Trophoblast cell (in vitro differentiated cells and primary cell): Measurements from ENCODE around the gene PIP5KL1.
"Not testable (repeated sequence)": the region's sequence is repeated elsewhere in the genome, so short reads cannot be mapped to it uniquely, and the experiment has no call there.

ENCODE experiments used
- DNase-seq, 2 donors: peaks; one replicate each; pipeline ENCODE4 v3.0.0-alpha.2; 2016
- H2AFZ ChIP-seq: 2 replicates; pipeline ENCODE4 v1.6.1; 2013; ENCODE audit warnings: low read length, moderate library complexity, mild to moderate bottlenecking; ENCODE audit not compliant: insufficient read depth, poor library complexity
- H2AK5ac ChIP-seq: 2 replicates; pipeline ENCODE4 v1.6.1; 2013; ENCODE audit warnings: mild to moderate bottlenecking, low read length
- H2BK120ac ChIP-seq: 2 replicates; pipeline ENCODE4 v1.6.1; 2013; ENCODE audit warnings: low read length, mild to moderate bottlenecking, moderate library complexity; ENCODE audit not compliant: insufficient read depth, poor library complexity
- H2BK12ac ChIP-seq: 2 replicates; pipeline ENCODE4 v1.6.1; 2013; ENCODE audit warnings: mild to moderate bottlenecking, low read length, moderate library complexity
- H2BK5ac ChIP-seq: 2 replicates; pipeline ENCODE4 v1.6.1; 2013; ENCODE audit warnings: low read length, low read depth, moderate library complexity, mild to moderate bottlenecking; ENCODE audit not compliant: poor library complexity
- H3K14ac ChIP-seq: 2 replicates; pipeline ENCODE4 v1.6.1; 2013; ENCODE audit warnings: mild to moderate bottlenecking, low read length
- H3K18ac ChIP-seq: 2 replicates; pipeline ENCODE4 v1.6.1; 2013; ENCODE audit warnings: mild to moderate bottlenecking, low read length
- H3K23ac ChIP-seq: 2 replicates; pipeline ENCODE4 v1.6.1; 2013; ENCODE audit warnings: low read length
- H3K27ac ChIP-seq: 2 replicates; pipeline ENCODE4 v1.5.1; 2013; ENCODE audit warnings: low read depth, mild to moderate bottlenecking, inconsistent platforms, low read length, moderate library complexity
- H3K27me3 ChIP-seq: 2 replicates; pipeline ENCODE4 v1.6.1; 2013; ENCODE audit warnings: inconsistent platforms, mild to moderate bottlenecking, low read length, moderate library complexity; ENCODE audit not compliant: insufficient read depth
- H3K36me3 ChIP-seq, 2 experiments: 1 replicate in 1 of 2; 2 replicates in 1 of 2; pipeline ENCODE4 v1.6.1; 2013; ENCODE audit warnings: low read length in 2 of 2, mild to moderate bottlenecking in 2 of 2, moderate library complexity in 1 of 2; ENCODE audit not compliant: insufficient read depth in 2 of 2, control insufficient read depth in 1 of 2
- H3K4ac ChIP-seq: 2 replicates; pipeline ENCODE4 v1.6.1; 2013; ENCODE audit warnings: low read depth, mild to moderate bottlenecking, low read length, moderate library complexity
- H3K4me1 ChIP-seq, 2 experiments: 1 replicate in 1 of 2; 2 replicates in 1 of 2; pipeline ENCODE4 v1.6.1; 2013; ENCODE audit warnings: low read length in 2 of 2, mild to moderate bottlenecking in 2 of 2, moderate library complexity in 1 of 2; ENCODE audit not compliant: insufficient read depth in 2 of 2, control insufficient read depth in 1 of 2
- H3K4me2 ChIP-seq: 2 replicates; pipeline ENCODE4 v1.6.1; 2013; ENCODE audit warnings: inconsistent platforms, mild to moderate bottlenecking, low read length, moderate library complexity
- H3K4me3 ChIP-seq: 2 replicates; pipeline ENCODE4 v1.5.1; 2013; ENCODE audit warnings: mild to moderate bottlenecking, low read depth, low read length, inconsistent platforms
- H3K79me1 ChIP-seq: one replicate; pipeline ENCODE4 v1.6.1; 2013; ENCODE audit warnings: low read length
- H3K79me2 ChIP-seq: 2 replicates; pipeline ENCODE4 v1.6.1; 2013; ENCODE audit warnings: low read length, mild to moderate bottlenecking; ENCODE audit not compliant: control insufficient read depth, insufficient read depth, poor library complexity
- H3K9ac ChIP-seq: 2 replicates; pipeline ENCODE4 v1.6.1; 2013; ENCODE audit warnings: mild to moderate bottlenecking, low read length
- H3K9me3 ChIP-seq: 2 replicates; pipeline ENCODE4 v1.6.1; 2013; ENCODE audit warnings: low read depth, mild to moderate bottlenecking, control low read depth, inconsistent platforms, low read length; ENCODE audit not compliant: insufficient read depth
- H4K12ac ChIP-seq: 2 replicates; pipeline ENCODE4 v1.6.1; 2013; ENCODE audit warnings: low read depth, mild to moderate bottlenecking, low read length, moderate library complexity
- H4K8ac ChIP-seq: 2 replicates; pipeline ENCODE4 v1.6.1; 2013; ENCODE audit warnings: low read depth, mild to moderate bottlenecking, low read length, moderate library complexity
- H4K91ac ChIP-seq: one replicate; pipeline ENCODE4 v1.6.1; 2013; ENCODE audit warnings: low read depth, mild to moderate bottlenecking, low read length, moderate library complexity
- WGBS: extraction: QIAGEN DNeasy Blood & Tissue Kit; methylation state at CpG from one replicate; pipeline ENCODE4 v1.1.7; 2013; ENCODE audit warnings: missing lambda C conversion rate; ENCODE audit not compliant: insufficient read length, insufficient coverage; ENCODE audit errors: extremely low coverage; 5-methylcytosine and 5-hydroxymethylcytosine counted together

Gene PIP5KL1

DNA sequence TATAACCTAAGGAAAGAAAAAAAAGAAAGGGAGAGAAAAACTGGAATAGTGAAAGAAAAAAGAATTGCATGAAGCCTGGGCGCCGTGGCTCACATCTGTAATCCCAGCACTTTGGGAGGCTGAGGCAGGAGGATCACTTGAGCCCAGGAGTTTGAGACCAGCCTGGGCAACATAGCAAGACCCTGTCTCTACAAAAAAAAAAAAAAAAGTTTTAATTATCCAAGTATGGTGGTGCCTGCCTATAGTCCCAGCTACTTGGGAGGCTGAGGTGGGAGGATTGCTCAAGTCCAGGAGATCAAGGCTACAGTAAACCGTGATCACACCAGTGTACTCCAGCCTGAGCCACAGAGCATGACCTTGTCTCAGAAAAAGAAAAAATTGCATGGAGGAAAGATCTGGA is 48.9 kb downstream of the PIP5KL1 start:
- H3K14ac ChIP-seq, H4K8ac ChIP-seq, H3K23ac ChIP-seq, H2BK120ac ChIP-seq, H3K4me2 ChIP-seq, H3K27me3 ChIP-seq, H3K4me3 ChIP-seq, H2AK5ac ChIP-seq, H3K9ac ChIP-seq, H2AFZ ChIP-seq, H3K36me3 ChIP-seq, H3K18ac ChIP-seq, H3K27ac ChIP-seq, H2BK12ac ChIP-seq, H2BK5ac ChIP-seq, H3K4ac ChIP-seq, H3K9me3 ChIP-seq, H3K79me2 ChIP-seq, H4K12ac ChIP-seq, DNase-seq, H3K79me1 ChIP-seq, H4K91ac ChIP-seq: not testable (repeated sequence)
- WGBS: no CpG with 5 or more reads among the region's 3 CpGs
- H3K4me1 ChIP-seq: peaks cover 10 to 11% of the 10 kb centered on the region in 2 experiments

DNA sequence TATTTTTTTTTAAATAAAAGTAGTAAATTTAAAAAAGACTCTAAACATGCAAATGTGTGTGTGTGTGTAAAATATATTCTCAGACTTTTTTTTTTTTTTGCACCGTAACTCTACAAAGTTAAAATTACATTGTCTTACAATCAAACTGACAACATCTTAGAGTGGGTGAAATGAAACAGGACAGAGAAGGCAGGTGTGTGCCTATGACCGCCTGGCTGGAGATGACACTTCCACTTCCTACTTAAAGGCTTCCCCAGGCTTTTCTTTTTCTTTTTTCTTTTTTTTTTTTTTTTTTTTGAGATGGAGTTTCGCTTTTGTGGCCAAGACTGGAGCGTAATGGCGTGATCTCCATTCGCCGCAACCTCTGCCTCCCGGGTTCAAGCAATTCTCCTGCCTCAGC is 50.4 kb downstream of the PIP5KL1 start:
- Histone ChIP-seq H4K8ac (no peak overlapping the region), H3K79me1 (peaks cover 12% of the 10 kb centered on the region), H4K91ac (no peak overlapping the region), H3K9ac (no peak overlapping the region), H2BK120ac (no peak overlapping the region), H2BK12ac (no peak overlapping the region), H3K79me2 (peaks cover 7% of the 10 kb centered on the region), H2AFZ (no peak overlapping the region), H3K36me3 (peaks cover 2% of the 10 kb centered on the region in 2 experiments), H3K14ac (no peak overlapping the region), H2BK5ac (no peak overlapping the region), H3K23ac (no peak overlapping the region), H3K9me3 (no peaks in the 10 kb centered on the region), H3K4me3 (no peak overlapping the region), H3K4me2 (no peak overlapping the region), H3K27ac (no peak overlapping the region), H3K18ac (no peak overlapping the region), H2AK5ac (no peak overlapping the region), H3K4me1 (peaks cover 20 to 22% of the 10 kb centered on the region in 2 experiments), H3K4ac (no peak overlapping the region), H4K12ac (no peak overlapping the region), H3K27me3 (no peaks in the 10 kb centered on the region)
- WGBS: no CpG with 5 or more reads among the region's 8 CpGs
- no peak for DNase-seq

- H3K27ac ChIP-seq: no peak overlapping the region
- H3K23ac ChIP-seq: no peak overlapping the region
- H3K9me3 ChIP-seq: no peaks in the 10 kb centered on the region
- H3K27me3 ChIP-seq: no peaks in the 10 kb centered on the region
- DNase-seq: no peak
- no peak overlapping the region for H3K4ac ChIP-seq
- no peak overlapping the region for H4K8ac ChIP-seq
- WGBS: no CpG with 5 or more reads among the region's 8 CpGs
- H3K4me1 ChIP-seq: peaks cover 21 to 24% of the 10 kb centered on the region in 2 experiments
- H3K18ac ChIP-seq: no peak overlapping the region
- H4K91ac ChIP-seq: no peak overlapping the region
- no peak overlapping the region for H4K12ac ChIP-seq
- peaks cover 7% of the 10 kb centered on the region for H3K79me2 ChIP-seq
- H2AFZ ChIP-seq: no peak overlapping the region
- H3K4me2 ChIP-seq: no peak overlapping the region
- no peaks in the 10 kb centered on the region for H3K36me3 ChIP-seq
- no peak overlapping the region for H2AK5ac ChIP-seq
- H3K79me1 ChIP-seq: peaks cover 12% of the 10 kb centered on the region
- H2BK12ac ChIP-seq: no peak overlapping the region
- no peak overlapping the region for H3K4me3 ChIP-seq
- H2BK5ac ChIP-seq: no peak overlapping the region
- H2BK120ac ChIP-seq: no peak overlapping the region
- no peak overlapping the region for H3K14ac ChIP-seq
- no peak overlapping the region for H3K9ac ChIP-seq
These were observed 51.8 kb downstream of the PIP5KL1 start for GRCh38 chr9:127878652-127879390.

DNA sequence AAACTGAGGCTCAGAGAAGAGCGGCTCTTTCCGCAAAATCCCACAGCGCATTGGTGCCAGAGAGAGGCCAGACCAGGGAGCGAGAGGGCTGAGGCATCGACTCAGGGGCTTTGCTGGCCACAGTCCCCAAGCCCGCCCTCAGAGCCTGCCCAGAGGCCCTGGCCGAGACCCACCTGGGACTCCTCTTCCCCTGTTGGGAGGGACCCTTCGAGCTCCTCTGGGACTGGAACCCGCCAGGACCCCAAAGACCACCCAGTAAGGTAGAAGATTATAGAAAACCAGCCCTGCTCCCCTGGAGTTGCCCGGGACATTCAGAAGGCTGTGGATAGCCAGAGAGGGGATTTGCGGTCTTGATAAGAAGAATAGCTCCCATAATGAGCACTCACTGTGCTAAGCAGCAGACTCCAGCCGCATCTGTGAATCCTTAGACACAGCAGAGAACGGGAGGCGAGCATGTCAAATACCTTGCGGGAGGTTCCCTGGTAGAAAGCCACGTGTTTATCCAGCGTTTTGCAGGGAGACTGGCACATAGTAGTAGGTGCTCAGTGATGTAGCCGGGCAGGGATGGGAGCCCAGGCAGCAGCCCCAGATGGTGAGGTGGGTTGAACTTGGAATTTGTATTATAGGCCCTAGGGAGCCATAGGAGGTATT is 52.5 kb downstream of the PIP5KL1 start:
- H3K14ac ChIP-seq: peak overlapping the region; percentile 62
- peak overlapping the region; percentile 92 for H3K4me2 ChIP-seq
- no peak for DNase-seq
- no peaks in the 10 kb centered on the region for H3K27me3 ChIP-seq
- H2AFZ ChIP-seq: peak overlapping the region; percentile 66
- peak overlapping the region; percentile 24 for H3K4ac ChIP-seq
- peak overlapping the region; percentile 29 for H4K12ac ChIP-seq
- H3K4me1 ChIP-seq: peaks cover 21 to 24% of the 10 kb centered on the region in 2 experiments
- peak overlapping the region; percentile 48 for H3K18ac ChIP-seq
- H3K27ac ChIP-seq: no peak overlapping the region
- H3K9me3 ChIP-seq: peaks cover 2% of the 10 kb centered on the region
- H2AK5ac ChIP-seq: no peak overlapping the region
- H3K9ac ChIP-seq: peak overlapping the region; percentile 67
- H4K8ac ChIP-seq: peak overlapping the region; percentile 96
- H2BK12ac ChIP-seq: peak overlapping the region; percentile 25
- no peak overlapping the region for H3K23ac ChIP-seq
- no CpG with 5 or more reads among the region's 18 CpGs for WGBS
- peak overlapping the region; percentile 67 for H4K91ac ChIP-seq
- peak overlapping the region; percentile 65 for H3K4me3 ChIP-seq
- peaks cover 12% of the 10 kb centered on the region for H3K79me1 ChIP-seq
- H2BK5ac ChIP-seq: no peak overlapping the region
- peak overlapping the region; percentile 12 for H2BK120ac ChIP-seq
- H3K79me2 ChIP-seq: peaks cover 7% of the 10 kb centered on the region
- no peaks in the 10 kb centered on the region for H3K36me3 ChIP-seq
